Measurements from ENCODE around the gene ATP13A1.
A peak's percentile ranks its signal among the peaks of the same experiment; 100 is the strongest.

ATP13A1 gene

GRCh38 chr19:19633711-19634515, 29.6 kb downstream of the ATP13A1 start:
- H3K27ac ChIP-seq, result no peak overlapping the region
- H3K36me3 ChIP-seq, result peaks cover 89% of the 10 kb centered on the region
- no peaks in the 10 kb centered on the region for H4K20me1 ChIP-seq
- no peak overlapping the region for H3K9ac ChIP-seq
- H3K4me1 ChIP-seq, result peaks cover 2% of the 10 kb centered on the region
- H3K4me2 ChIP-seq, result no peak overlapping the region
- H3K4me3 ChIP-seq, result no peak overlapping the region
- no peaks in the 10 kb centered on the region for H3K27me3 ChIP-seq
- H3K9me3 ChIP-seq, result no peaks in the 10 kb centered on the region
- TF ChIP-seq Cebpa-rat (IDR thresholded peaks at IDR 0.05), result no peak

DNA sequence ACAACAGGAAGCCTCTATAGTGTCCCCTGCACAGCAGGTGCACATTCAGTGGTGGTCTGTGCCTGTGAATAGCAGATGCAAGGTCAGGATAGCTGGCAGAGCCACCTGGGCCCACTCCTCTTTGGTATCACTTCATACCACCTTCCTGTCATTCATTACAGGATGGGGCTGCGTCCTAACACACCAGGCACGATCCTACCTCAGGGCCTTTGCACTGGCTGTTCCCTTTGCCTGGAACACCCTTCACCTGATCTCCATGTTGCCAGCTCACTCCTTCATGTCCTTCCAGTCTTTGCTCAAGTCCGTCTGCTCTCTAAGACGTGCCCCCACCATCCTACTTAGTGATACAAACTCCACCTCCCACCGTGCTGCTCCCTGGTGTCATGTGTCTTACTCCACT, 30.8 kb downstream of the ATP13A1 start:
- H3K27me3 ChIP-seq, result no peaks in the 10 kb centered on the region
- no peak overlapping the region for H3K4me3 ChIP-seq
- H4K20me1 ChIP-seq, result no peaks in the 10 kb centered on the region
- no peak overlapping the region for H3K27ac ChIP-seq
- peaks cover 6% of the 10 kb centered on the region for H3K4me1 ChIP-seq
- no peak overlapping the region for H3K4me2 ChIP-seq
- no peak overlapping the region for H3K9ac ChIP-seq
- H3K36me3 ChIP-seq, result peaks cover 77% of the 10 kb centered on the region
- TF ChIP-seq Cebpa-rat (IDR thresholded peaks at IDR 0.05), result no peak
- H3K9me3 ChIP-seq, result no peaks in the 10 kb centered on the region

- Histone ChIP-seq H3K27ac (no peak overlapping the region), H3K4me3 (no peak overlapping the region), H4K20me1 (no peaks in the 10 kb centered on the region; the same call in 1 of the 2 replicates), H3K9ac (no peak overlapping the region), H3K4me2 (no peak overlapping the region), H3K4me1 (peaks cover 17% of the 10 kb centered on the region), H3K27me3 (no peaks in the 10 kb centered on the region), H3K36me3 (peaks cover 64% of the 10 kb centered on the region), H3K9me3 (no peaks in the 10 kb centered on the region)
- TF ChIP-seq Cebpa-rat (IDR thresholded peaks at IDR 0.05), result no peak
Measured at GRCh38 chr19:19631346-19631745, 32.1 kb downstream of the ATP13A1 start.

GRCh38 chr19:19630426-19630825, 33.0 kb downstream of the ATP13A1 start:
- Histone ChIP-seq H3K27ac (no peak overlapping the region), H3K36me3 (peaks cover 55% of the 10 kb centered on the region), H3K9ac (no peak overlapping the region), H3K4me2 (no peak overlapping the region), H3K4me3 (no peak overlapping the region), H3K27me3 (no peaks in the 10 kb centered on the region), H3K4me1 (peaks cover 26% of the 10 kb centered on the region), H4K20me1 (no peaks in the 10 kb centered on the region; the same call in 1 of the 2 replicates), H3K9me3 (no peaks in the 10 kb centered on the region)
- no peak for TF ChIP-seq Cebpa-rat (IDR thresholded peaks at IDR 0.05)

DNA sequence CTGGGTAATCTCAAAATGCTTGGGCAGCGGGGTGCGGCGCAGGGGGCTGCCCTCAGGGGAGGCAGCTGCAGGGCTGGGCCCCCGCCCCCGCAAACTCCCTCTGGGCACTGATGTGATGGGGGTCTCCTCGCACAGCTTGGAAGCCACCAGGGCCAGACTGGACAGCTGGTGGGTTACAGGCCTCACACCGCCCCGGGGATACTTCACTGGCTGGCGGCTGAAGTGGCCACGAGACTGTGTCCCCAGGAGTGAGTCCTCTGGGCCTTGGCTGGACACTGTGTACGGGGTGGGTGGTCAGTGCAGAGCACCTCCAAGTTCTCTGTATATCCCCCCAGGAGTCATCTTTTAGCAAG, 33.4 kb downstream of the ATP13A1 start:
- Histone ChIP-seq H3K27me3 (no peaks in the 10 kb centered on the region), H3K4me3 (no peak overlapping the region), H3K9ac (no peak overlapping the region), H3K4me1 (peaks cover 30% of the 10 kb centered on the region), H4K20me1 (no peaks in the 10 kb centered on the region; the same call in 1 of the 2 replicates), H3K4me2 (no peak overlapping the region), H3K9me3 (no peaks in the 10 kb centered on the region), H3K36me3 (peaks cover 55% of the 10 kb centered on the region), H3K27ac (no peak overlapping the region)
- no peak for TF ChIP-seq Cebpa-rat (IDR thresholded peaks at IDR 0.05)

DNA sequence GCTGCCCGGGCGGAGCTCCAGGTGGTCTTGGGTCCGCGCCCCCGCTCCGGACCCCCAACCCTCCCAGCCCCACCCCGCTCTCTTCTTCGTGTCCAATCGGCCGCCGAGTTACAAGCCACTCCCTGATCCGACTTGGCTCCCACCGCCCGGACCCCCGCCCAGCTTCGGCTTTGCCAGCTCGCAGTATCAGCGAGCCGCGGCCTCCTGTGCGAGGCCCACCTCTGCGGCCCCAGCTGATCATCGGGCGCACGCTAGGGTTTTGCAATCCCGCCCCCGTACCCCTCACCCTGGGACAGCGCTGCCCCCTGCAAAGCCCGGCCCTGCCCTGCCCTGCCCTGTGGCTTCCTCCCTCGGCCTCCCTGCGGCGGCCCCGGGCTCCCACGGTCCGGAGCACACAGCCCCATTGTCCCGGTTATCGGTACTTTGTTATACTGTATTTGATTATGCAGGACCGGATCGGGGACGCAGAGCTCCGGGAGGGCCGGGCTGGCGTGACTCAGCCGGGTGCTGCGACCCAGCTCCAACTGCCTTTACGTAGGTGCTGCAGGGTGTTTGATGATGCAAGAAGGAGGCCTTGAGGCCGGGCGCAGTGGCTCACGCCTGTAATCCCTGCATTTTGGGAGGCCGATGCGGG, 34.9 kb downstream of the ATP13A1 start:
- H3K27me3 ChIP-seq, result no peaks in the 10 kb centered on the region
- peaks cover 8% of the 10 kb centered on the region; the same call in 1 of the 2 replicates for H4K20me1 ChIP-seq
- H3K36me3 ChIP-seq, result peaks cover 55% of the 10 kb centered on the region
- peaks cover 45% of the 10 kb centered on the region for H3K4me1 ChIP-seq
- peak overlapping the region; percentile 88 for H3K9ac ChIP-seq
- peak overlapping the region; percentile 93 for H3K4me3 ChIP-seq
- no peaks in the 10 kb centered on the region for H3K9me3 ChIP-seq
- H3K4me2 ChIP-seq, result peak overlapping the region; percentile 90
- peak overlapping the region; percentile 86 for H3K27ac ChIP-seq
- no peak for TF ChIP-seq Cebpa-rat (IDR thresholded peaks at IDR 0.05)

DNA sequence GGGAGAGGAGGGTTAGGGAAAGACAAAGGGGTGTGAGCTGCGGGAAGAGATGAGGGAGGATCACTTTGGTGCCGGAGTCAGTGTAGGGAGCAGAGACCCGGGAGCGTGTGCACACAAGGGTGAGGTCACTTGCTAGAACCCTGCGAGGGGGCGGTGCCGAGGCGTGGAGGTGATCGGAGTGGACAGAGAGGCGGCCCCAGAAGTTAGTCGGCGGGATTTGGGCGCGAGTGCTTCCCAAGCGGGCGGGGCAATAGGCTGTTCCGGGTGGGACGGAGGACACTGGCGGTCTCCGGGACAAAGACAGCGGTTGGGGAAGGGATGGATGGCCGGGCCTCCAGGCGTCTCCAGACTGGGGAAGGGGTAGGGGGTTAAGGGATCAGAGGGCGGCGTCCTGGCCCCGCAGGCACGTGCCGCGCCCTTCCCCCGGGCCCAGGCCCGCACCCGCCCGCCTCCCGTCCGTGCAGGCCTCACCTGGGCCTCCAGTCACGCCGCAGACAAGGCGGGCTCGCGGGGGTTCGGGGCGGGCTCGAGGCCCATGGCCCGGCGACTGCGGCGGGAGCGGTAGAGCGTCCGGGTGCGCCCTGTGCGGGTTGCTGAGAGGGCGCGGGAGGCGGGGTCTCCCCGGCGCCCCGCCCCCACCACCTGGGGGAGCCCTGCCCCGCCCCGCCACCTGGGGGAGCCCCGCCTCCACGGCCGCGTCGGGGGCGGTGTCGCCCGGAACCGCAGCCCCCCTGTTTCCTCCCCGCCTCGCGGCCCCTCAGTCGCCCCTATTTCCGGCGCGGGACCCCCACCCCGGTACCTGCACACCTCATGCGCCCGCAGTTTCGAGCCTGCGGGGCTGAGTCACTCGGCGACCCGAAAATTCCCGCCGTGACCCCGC, 35.6 kb downstream of the ATP13A1 start, which contains the start of gene LPAR2:
Gene LPAR2 (minus strand): TSS at position 600 of the 880 bp plus-strand sequence. CDS start 945 bp downstream, outside the sequence.
- peak within 1 kb of the TSS; percentile 93 for H3K4me3 ChIP-seq
- no peaks in the 10 kb centered on the region for H3K27me3 ChIP-seq
- no peak for TF ChIP-seq Cebpa-rat (IDR thresholded peaks at IDR 0.05)
- H3K4me2 ChIP-seq, result peak within 1 kb of the TSS; percentile 90
- H4K20me1 ChIP-seq, result peaks cover 10% of the 10 kb centered on the region; the same call in 1 of the 2 replicates
- H3K36me3 ChIP-seq, result peaks cover 55% of the 10 kb centered on the region
- H3K9me3 ChIP-seq, result no peaks in the 10 kb centered on the region
- peaks cover 48% of the 10 kb centered on the region for H3K4me1 ChIP-seq
- peak within 1 kb of the TSS; percentile 88 for H3K9ac ChIP-seq
- H3K27ac ChIP-seq, result peak within 1 kb of the TSS; percentile 86

GRCh38 chr19:19626516-19627472, 36.7 kb downstream of the ATP13A1 start:
- peaks cover 10% of the 10 kb centered on the region; the same call in 1 of the 2 replicates for H4K20me1 ChIP-seq
- peaks cover 48% of the 10 kb centered on the region for H3K4me1 ChIP-seq
- no peak for TF ChIP-seq Cebpa-rat (IDR thresholded peaks at IDR 0.05)
- no peaks in the 10 kb centered on the region for H3K9me3 ChIP-seq
- H3K4me2 ChIP-seq, result peak overlapping the region; percentile 90
- peaks cover 55% of the 10 kb centered on the region for H3K36me3 ChIP-seq
- no peaks in the 10 kb centered on the region for H3K27me3 ChIP-seq
- peak overlapping the region; percentile 88 for H3K9ac ChIP-seq
- peak overlapping the region; percentile 86 for H3K27ac ChIP-seq
- peak overlapping the region; percentile 93 for H3K4me3 ChIP-seq

Measured in BLaER1 (cell line).